Uterus (tissue), 4 donors: Measurements from ENCODE around the gene ZBTB47. TPM values are rescaled to one million over a fixed set of nuclear protein-coding genes. Genes with fewer than 3 reads are reported as not detected.

ENCODE experiments used
- DNase-seq, 2 donors: peaks; one replicate each; pipeline ENCODE4 v3.0.0-alpha.2; 2019 to 2020
- H3K27ac ChIP-seq, 2 donors: fragments of 200-600 bp; sonication (generic); 1 replicate in 1 of 2; 2 replicates in 1 of 2; pipeline ENCODE4 v1.5.1; 2016 to 2018
- H3K27me3 ChIP-seq, 2 donors: fragments of 200-600 bp; sonication (generic); one replicate each; pipeline ENCODE4 v1.5.1; 2018 to 2019; ENCODE audit warnings: control low read depth in 1 of 2
- H3K36me3 ChIP-seq, 2 donors: fragments of 200-600 bp; sonication (generic); one replicate each; pipeline ENCODE4 v1.5.1; 2019; ENCODE audit warnings: control low read depth in 1 of 2
- H3K4me1 ChIP-seq, 2 donors: fragments of 200-600 bp; sonication (generic); one replicate each; pipeline ENCODE4 v1.5.1; 2018 to 2019; ENCODE audit warnings: control low read depth in 1 of 2
- H3K4me3 ChIP-seq, 2 donors: fragments of 200-600 bp; sonication (generic); 1 replicate in 1 of 2; 2 replicates in 1 of 2; pipeline ENCODE4 v1.5.1; 2018 to 2019; ENCODE audit warnings: mild to moderate bottlenecking in 1 of 2
- H3K9me3 ChIP-seq, 2 donors: fragments of 200-600 bp; sonication (generic); one replicate each; pipeline ENCODE4 v1.5.1; 2019; ENCODE audit warnings: control low read depth in 1 of 2
- POLR2A ChIP-seq, 2 donors: fragments of 450-650 bp; IDR thresholded peaks; one replicate each; pipeline ENCODE4 v1.6.1; 2016; ENCODE audit warnings: antibody characterized with exemption in 2 of 2, mild to moderate bottlenecking in 1 of 2, moderate library complexity in 1 of 2
- intact Hi-C: fragments of 100-400 bp; cut with DNase I; formaldehyde crosslinking; loops from one replicate; pipeline ENCODE4 v1.15.1; 2023; ENCODE audit warnings: low total_unique reads
- total RNA-seq, 4 donors: library from RNA; depleted of rRNA in 3 of 4; stranded (reverse); fragments of >200 nt in 3 of 4; gene quantifications; one replicate each; pipeline versions ENCODE4 v1.1.0 to v1.2.4, GENCODE V29; 2014 to 2023
- TF ChIP-seq, protein P1 (sequence below), 4 experiments: fragments of 200-600 bp in 2 of 4; fragments of 450-650 bp in 2 of 4; sonication (generic) in 2 of 4; IDR thresholded peaks; one replicate each; pipeline ENCODE4 v1.5.1; 2016 to 2019; ENCODE audit warnings: antibody characterized with exemption in 4 of 4, mild to moderate bottlenecking in 2 of 4, moderate library complexity in 1 of 4
- donor health status: DM: yes; HTN: yes; CAD: no.

ZBTB47 gene
- total RNA-seq, 4 donors from 2014 or later: 29.1 to 44.7 (median 32.1) TPM

DNA sequence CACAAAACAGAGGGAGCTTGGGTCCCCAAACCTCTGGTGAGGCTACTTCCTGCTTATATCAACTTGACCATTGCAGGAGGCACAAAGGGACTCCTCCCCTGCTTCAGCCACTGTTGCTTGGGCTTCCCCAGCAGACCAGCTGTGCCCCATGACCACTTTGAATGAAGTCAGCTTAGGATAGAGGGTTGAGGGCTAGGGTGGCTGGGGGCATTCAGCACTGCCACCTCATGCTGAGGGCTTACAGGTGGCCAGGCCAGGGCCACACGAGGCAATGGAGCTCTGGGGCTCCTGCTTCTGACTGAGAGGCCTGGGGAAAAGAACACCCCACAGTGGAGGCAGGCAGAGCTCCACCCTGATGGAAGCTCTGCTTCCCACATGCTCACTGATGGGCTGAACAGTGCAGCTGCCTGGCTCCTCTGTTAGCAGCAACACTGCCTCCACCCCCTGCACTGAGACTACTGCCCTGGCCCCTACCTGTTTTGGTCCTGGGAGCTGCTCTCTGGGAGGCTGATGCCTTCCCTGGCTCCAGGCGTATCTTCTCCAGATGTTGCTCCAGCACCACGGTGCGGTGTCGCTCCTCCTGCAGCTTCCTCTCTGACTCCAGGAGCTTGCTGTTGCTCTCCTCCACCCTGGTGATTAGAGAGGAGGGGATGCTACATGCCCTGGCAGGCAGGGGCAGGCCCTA lies 59.3 kb downstream of the ZBTB47 start:
- Histone ChIP-seq H3K27ac (no peak overlapping the region), H3K36me3 (no peaks in the 10 kb centered on the region), H3K4me3 (no peak overlapping the region), H3K4me1 (no peaks in the 10 kb centered on the region), H3K9me3 (no peaks in the 10 kb centered on the region), H3K27me3 (no peaks in the 10 kb centered on the region)
- intact Hi-C loops: no loop called here
- DNase-seq: no peak
- no peak for TF ChIP-seq POLR2A (IDR thresholded peaks at IDR 0.05)
- TF ChIP-seq, protein P1, sequence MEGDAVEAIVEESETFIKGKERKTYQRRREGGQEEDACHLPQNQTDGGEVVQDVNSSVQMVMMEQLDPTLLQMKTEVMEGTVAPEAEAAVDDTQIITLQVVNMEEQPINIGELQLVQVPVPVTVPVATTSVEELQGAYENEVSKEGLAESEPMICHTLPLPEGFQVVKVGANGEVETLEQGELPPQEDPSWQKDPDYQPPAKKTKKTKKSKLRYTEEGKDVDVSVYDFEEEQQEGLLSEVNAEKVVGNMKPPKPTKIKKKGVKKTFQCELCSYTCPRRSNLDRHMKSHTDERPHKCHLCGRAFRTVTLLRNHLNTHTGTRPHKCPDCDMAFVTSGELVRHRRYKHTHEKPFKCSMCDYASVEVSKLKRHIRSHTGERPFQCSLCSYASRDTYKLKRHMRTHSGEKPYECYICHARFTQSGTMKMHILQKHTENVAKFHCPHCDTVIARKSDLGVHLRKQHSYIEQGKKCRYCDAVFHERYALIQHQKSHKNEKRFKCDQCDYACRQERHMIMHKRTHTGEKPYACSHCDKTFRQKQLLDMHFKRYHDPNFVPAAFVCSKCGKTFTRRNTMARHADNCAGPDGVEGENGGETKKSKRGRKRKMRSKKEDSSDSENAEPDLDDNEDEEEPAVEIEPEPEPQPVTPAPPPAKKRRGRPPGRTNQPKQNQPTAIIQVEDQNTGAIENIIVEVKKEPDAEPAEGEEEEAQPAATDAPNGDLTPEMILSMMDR (IDR thresholded peaks at IDR 0.05): no peak

DNA sequence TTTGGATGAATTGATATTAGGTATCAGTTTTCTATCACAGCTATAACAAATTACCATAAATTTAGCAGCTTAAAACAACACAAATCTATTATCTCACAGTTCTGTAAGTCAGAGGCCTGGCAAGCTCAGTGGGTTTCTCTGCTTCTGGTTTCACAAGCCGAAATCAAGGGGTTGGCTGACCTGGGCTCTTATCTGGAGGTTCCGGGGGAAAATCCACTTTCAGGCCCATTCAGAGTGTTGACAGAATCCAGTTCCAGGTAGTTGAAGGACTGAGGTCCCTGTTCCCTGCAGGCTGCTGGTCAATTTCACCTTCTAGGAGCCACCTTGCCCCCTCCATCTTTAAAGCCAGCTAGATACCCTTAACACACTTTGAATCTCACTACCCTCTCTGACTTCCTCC lies 60.2 kb downstream of the ZBTB47 start:
- no peaks in the 10 kb centered on the region for H3K9me3 ChIP-seq
- no peaks in the 10 kb centered on the region for H3K27me3 ChIP-seq
- no peak overlapping the region for H3K27ac ChIP-seq
- intact Hi-C loops: no loop called here
- TF ChIP-seq POLR2A (IDR thresholded peaks at IDR 0.05): no peak
- TF ChIP-seq, protein P1 (IDR thresholded peaks at IDR 0.05): no peak
- H3K4me1 ChIP-seq: no peaks in the 10 kb centered on the region
- no peaks in the 10 kb centered on the region for H3K36me3 ChIP-seq
- no peak overlapping the region for H3K4me3 ChIP-seq
- no peak for DNase-seq

DNA sequence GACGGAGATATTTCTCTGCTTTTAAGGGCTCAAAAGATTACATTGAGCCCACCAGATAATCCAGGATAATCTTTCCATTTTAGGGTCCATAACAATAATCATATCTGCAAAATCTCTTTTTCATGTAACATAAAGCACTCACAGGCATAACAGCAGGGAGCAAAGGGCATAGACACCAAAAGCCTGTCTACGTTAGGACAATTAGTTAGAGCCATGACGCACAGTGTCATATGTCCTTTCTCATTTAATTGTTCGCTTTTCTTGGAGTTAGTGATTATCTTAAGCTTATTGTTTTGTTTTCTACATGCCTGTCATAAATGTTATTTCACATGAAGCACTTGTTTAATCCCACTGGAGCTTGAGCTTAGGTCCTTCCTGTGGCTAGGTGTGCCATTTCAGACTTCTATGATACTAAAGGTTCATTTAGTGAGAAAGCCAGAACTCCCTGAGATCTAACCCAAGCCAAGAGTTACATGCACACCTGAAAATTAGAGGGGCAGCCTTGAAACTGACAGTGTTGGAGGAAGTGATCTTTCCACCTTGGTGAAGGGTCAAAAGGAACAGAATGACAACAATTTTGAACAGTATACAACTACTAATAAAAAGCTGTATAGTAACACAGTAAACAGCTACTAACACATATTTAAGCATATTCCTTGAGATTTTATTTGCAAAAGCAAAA lies 60.8 kb downstream of the ZBTB47 start:
- Histone ChIP-seq H3K4me3 (no peak overlapping the region), H3K36me3 (no peaks in the 10 kb centered on the region), H3K27ac (no peak overlapping the region), H3K27me3 (no peaks in the 10 kb centered on the region), H3K4me1 (no peaks in the 10 kb centered on the region), H3K9me3 (no peaks in the 10 kb centered on the region)
- no peak for DNase-seq
- TF ChIP-seq, protein P1 (IDR thresholded peaks at IDR 0.05): no peak
- no peak for TF ChIP-seq POLR2A (IDR thresholded peaks at IDR 0.05)
- intact Hi-C loops: no loop called here

Other genes starting within 250 kb of the ZBTB47 start
- gene LYZL4, start 243.1 kb upstream of the ZBTB47 start, total RNA-seq: not detected
- 1 to 10 TPM in 2 of 4 donors, under 1 TPM in 2; 0.26 to 1.5 (median 0.99) TPM for gene VIPR1, start 151.1 kb upstream of the ZBTB47 start, total RNA-seq
- gene SEC22C, start 71.7 kb upstream of the ZBTB47 start, total RNA-seq: 10 to 100 TPM; 49.7 to 82.6 (median 66.0) TPM
- 10 to 100 TPM in 3 of 4 donors, 1 to 10 TPM in 1; 7.4 to 20.0 (median 15.7) TPM for gene SS18L2, start 62.8 kb upstream of the ZBTB47 start, total RNA-seq
- gene NKTR, start 53.0 kb upstream of the ZBTB47 start, total RNA-seq: 100 to 1,000 TPM; 119 to 361 (median 164) TPM
- gene KLHL40, start 31.8 kb downstream of the ZBTB47 start, total RNA-seq: not detected
- 1 to 10 TPM in 1 of 4 donors, under 1 TPM in 1, not detected in 2; 0.62 to 1.3 TPM for gene HHATL, start 49.1 kb downstream of the ZBTB47 start, total RNA-seq
- gene CCDC13, start 119.6 kb downstream of the ZBTB47 start, total RNA-seq: 1 to 10 TPM in 2 of 4 donors, not detected in 2; 1.7 to 1.9 TPM
- gene HIGD1A, start 150.8 kb downstream of the ZBTB47 start, total RNA-seq: 100 to 1,000 TPM in 2 of 4 donors, 10 to 100 TPM in 2; 65.3 to 234 (median 103) TPM
- 1 to 10 TPM; 1.5 to 8.7 (median 4.7) TPM for gene ACKR2, start 155.7 kb downstream of the ZBTB47 start, total RNA-seq
- gene CYP8B1, start 222.2 kb downstream of the ZBTB47 start, total RNA-seq: not detected